IMR-90 (cell line): Measurements from ENCODE around the gene PCBP3. TPM values are rescaled to one million over a fixed set of nuclear protein-coding genes. Genes with fewer than 3 reads are reported as not detected.

Experiments used
- ATAC-seq: fragments of 200-7000 bp; cut with Tn5 transposase; 2 replicates; pipeline ENCODE4 v1.9.1; 2020; ENCODE audit warnings: low read depth, mild to moderate bottlenecking, moderate library complexity
- BruUV-seq: library from RNA; stranded (reverse); fragments of 400-500 nt; replicated peaks from 2 replicates; lab custom pipeline; 2021; lab: Mats Ljungman, UMichigan
- CTCF ChIA-PET: fragments of 300-600 bp; formaldehyde crosslinking; extraction: SDS; loops from one replicate; lab custom pipeline; 2021; ENCODE audit warnings: antibody characterized with exemption; lab: Yijun Ruan, JAX
- POLR2A ChIA-PET: fragments of 300-600 bp; sonication (Branson Sonifier 250); formaldehyde crosslinking; loops from one replicate; lab custom pipeline; 2022; ENCODE audit warnings: antibody characterized with exemption; ENCODE audit not compliant: unreplicated experiment; lab: Charles Lee
- DNase-seq: peaks from one replicate; pipeline ENCODE4 v3.0.0; 2013
- H2AFZ ChIP-seq: replicated peaks from 2 replicates; pipeline ENCODE3; 2013; ENCODE audit warnings: low read length, mild to moderate bottlenecking; ENCODE audit not compliant: poor library complexity
- H2AK5ac ChIP-seq: 2 replicates; pipeline ENCODE4 v1.6.1; 2013; ENCODE audit warnings: low read depth, low read length, inconsistent platforms
- H2AK9ac ChIP-seq: replicated peaks from 2 replicates; pipeline ENCODE3; 2013; ENCODE audit warnings: mild to moderate bottlenecking, low read depth, low read length, moderate library complexity; ENCODE audit not compliant: poor library complexity
- H2BK120ac ChIP-seq: 2 replicates; pipeline ENCODE4 v1.6.1; 2013; ENCODE audit warnings: low read depth, low read length, inconsistent platforms
- H2BK15ac ChIP-seq: 3 replicates; pipeline ENCODE4 v1.6.1; 2013; ENCODE audit warnings: low read depth, low read length, inconsistent platforms
- H2BK20ac ChIP-seq: 2 replicates; pipeline ENCODE4 v1.6.1; 2013; ENCODE audit warnings: low read depth, mild to moderate bottlenecking, inconsistent platforms, low read length, moderate library complexity
- H2BK5ac ChIP-seq: 2 replicates; pipeline ENCODE4 v1.6.1; 2013; ENCODE audit warnings: mild to moderate bottlenecking, low read depth, low read length, inconsistent platforms; ENCODE audit not compliant: poor library complexity, severe bottlenecking
- H3K14ac ChIP-seq: replicated peaks from 2 replicates; pipeline ENCODE4 v1.6.1; 2013; ENCODE audit warnings: low read depth, low read length, inconsistent platforms
- H3K18ac ChIP-seq: 2 replicates; pipeline ENCODE4 v1.6.1; 2013; ENCODE audit warnings: low read depth, low read length, control low read depth
- H3K23ac ChIP-seq: 2 replicates; pipeline ENCODE4 v1.6.1; 2013; ENCODE audit warnings: low read depth, low read length, inconsistent platforms
- H3K27ac ChIP-seq: 2 replicates; pipeline ENCODE4 v1.5.1; 2013; ENCODE audit warnings: mild to moderate bottlenecking, control low read depth, low read length; ENCODE audit not compliant: insufficient read depth
- H3K27me3 ChIP-seq: 2 replicates; pipeline ENCODE4 v1.6.1; 2013; ENCODE audit warnings: low read length; ENCODE audit not compliant: control insufficient read depth, insufficient read depth
- H3K36me3 ChIP-seq: 2 replicates; pipeline ENCODE4 v1.6.1; 2013; ENCODE audit warnings: low read length, mixed read lengths; ENCODE audit not compliant: control insufficient read depth, insufficient read depth
- H3K4ac ChIP-seq: 2 replicates; pipeline ENCODE4 v1.6.1; 2013; ENCODE audit warnings: low read depth, low read length, inconsistent platforms
- H3K4me1 ChIP-seq: 2 replicates; pipeline ENCODE4 v1.6.1; 2013; ENCODE audit warnings: low read length, mixed read lengths; ENCODE audit not compliant: control insufficient read depth, insufficient read depth
- H3K4me2 ChIP-seq: 2 replicates; pipeline ENCODE4 v1.6.1; 2013; ENCODE audit warnings: low read depth, mild to moderate bottlenecking, control low read depth, low read length, moderate library complexity
- H3K4me3 ChIP-seq: 2 replicates; pipeline ENCODE4 v1.5.1; 2013; ENCODE audit warnings: low read depth, mild to moderate bottlenecking, control low read depth, low read length, moderate library complexity; ENCODE audit not compliant: insufficient read depth
- H3K56ac ChIP-seq: 2 replicates; pipeline ENCODE4 v1.6.1; 2013; ENCODE audit warnings: low read length, inconsistent platforms; ENCODE audit not compliant: insufficient read depth; ENCODE audit errors: extremely low read depth
- H3K79me1 ChIP-seq, 2 experiments: 2 replicates each; pipeline ENCODE4 v1.6.1; 2013; ENCODE audit warnings: low read length in 2 of 2, inconsistent platforms in 1 of 2, low read depth in 1 of 2
- H3K9ac ChIP-seq: 2 replicates; pipeline ENCODE4 v1.6.1; 2013; ENCODE audit warnings: low read depth, low read length, control low read depth
- H3K9me1 ChIP-seq: 2 replicates; pipeline ENCODE4 v1.6.1; 2013; ENCODE audit warnings: low read length, inconsistent platforms; ENCODE audit not compliant: insufficient read depth
- H3K9me3 ChIP-seq: 2 replicates; pipeline ENCODE4 v1.6.1; 2013; ENCODE audit warnings: low read length; ENCODE audit not compliant: control insufficient read depth, insufficient read depth
- H4K20me1 ChIP-seq: 2 replicates; pipeline ENCODE4 v1.6.1; 2013; ENCODE audit warnings: low read length, inconsistent platforms; ENCODE audit not compliant: insufficient read depth
- H4K5ac ChIP-seq: 2 replicates; pipeline ENCODE4 v1.6.1; 2013; ENCODE audit warnings: mild to moderate bottlenecking, low read depth, low read length, control low read depth
- H4K8ac ChIP-seq, 2 experiments: 2 replicates each; pipeline ENCODE4 v1.6.1; 2013; ENCODE audit warnings: low read depth in 2 of 2, low read length in 2 of 2, control low read depth in 1 of 2, inconsistent platforms in 1 of 2
- H4K91ac ChIP-seq: 2 replicates; pipeline ENCODE4 v1.6.1; 2013; ENCODE audit warnings: low read depth, low read length, inconsistent platforms; ENCODE audit not compliant: insufficient read depth
- BHLHE40 ChIP-seq: fragments of 150-350 bp; IDR thresholded peaks from 2 replicates; pipeline ENCODE4 v1.6.1; 2016; ENCODE audit warnings: mild to moderate bottlenecking, low read depth, low read length
- CEBPB ChIP-seq: IDR thresholded peaks from 2 replicates; pipeline ENCODE4 v1.6.1; 2012; ENCODE audit warnings: low read depth, low read length, improper control_type of control experiment
- CHD1 ChIP-seq: IDR thresholded peaks from 2 replicates; pipeline ENCODE4 v1.6.1; 2012; ENCODE audit warnings: low read depth, low read length, improper control_type of control experiment
- FOS ChIP-seq: fragments of 150-350 bp; IDR thresholded peaks from 2 replicates; pipeline ENCODE4 v1.6.1; 2016; ENCODE audit warnings: low read depth, low read length
- MAFK ChIP-seq: IDR thresholded peaks from 2 replicates; pipeline ENCODE4 v1.6.1; 2012; ENCODE audit warnings: low read depth, low read length, improper control_type of control experiment
- MAZ ChIP-seq: IDR thresholded peaks from 2 replicates; pipeline ENCODE4 v1.6.1; 2012; ENCODE audit warnings: low read depth, mild to moderate bottlenecking, low read length, improper control_type of control experiment, moderate library complexity, borderline replicate concordance
- MXI1 ChIP-seq: IDR thresholded peaks from 2 replicates; pipeline ENCODE4 v1.6.1; 2012; ENCODE audit warnings: low read depth, mild to moderate bottlenecking, low read length, moderate library complexity, borderline replicate concordance
- NFE2L2 ChIP-seq: fragments of 150-350 bp; IDR thresholded peaks from 2 replicates; pipeline ENCODE4 v1.6.1; 2016; ENCODE audit warnings: low read depth, mild to moderate bottlenecking, low read length
- POLR2A ChIP-seq: IDR thresholded peaks from 2 replicates; pipeline ENCODE4 v1.6.1; 2012; ENCODE audit warnings: mild to moderate bottlenecking, low read depth, low read length
- RAD21 ChIP-seq: IDR thresholded peaks from 2 replicates; pipeline ENCODE4 v1.6.1; 2012; ENCODE audit warnings: low read length, improper control_type of control experiment
- RCOR1 ChIP-seq: IDR thresholded peaks from 2 replicates; pipeline ENCODE4 v1.6.1; 2012; ENCODE audit warnings: mild to moderate bottlenecking, low read length, improper control_type of control experiment; ENCODE audit not compliant: insufficient replicate concordance
- RFX5 ChIP-seq: IDR thresholded peaks from 2 replicates; pipeline ENCODE4 v1.8.0; 2012; ENCODE audit warnings: low read depth, mild to moderate bottlenecking, low read length, moderate library complexity
- SMC3 ChIP-seq: fragments of 150-350 bp; IDR thresholded peaks from 2 replicates; pipeline ENCODE4 v1.6.1; 2016; ENCODE audit warnings: low read depth, mild to moderate bottlenecking, antibody characterized with exemption, low read length, moderate library complexity
- WGBS, 2 experiments: methylation state at CpG; one replicate each; pipeline versions ENCODE4 v1.1.5 to v1.1.7; 2013; ENCODE audit warnings: missing lambda C conversion rate in 2 of 2; ENCODE audit not compliant: insufficient read length in 1 of 2; ENCODE audit errors: extremely low coverage in 2 of 2; 5-methylcytosine and 5-hydroxymethylcytosine counted together
- dilution Hi-C: fragments of 300-500 bp; cut with HindIII; formaldehyde crosslinking; loops from one replicate; pipeline ENCODE4 v1.14.3; 2018; ENCODE audit warnings: low sequenced_read_pairs; ENCODE audit not compliant: unreplicated experiment
- in situ Hi-C: fragments of 300-500 bp; cut with MboI; formaldehyde crosslinking; loops from 3 replicates; pipeline ENCODE4 v1.14.3; 2019; ENCODE audit warnings: low sequenced_read_pairs, inconsistent platforms, mixed read lengths
- intact Hi-C: fragments of 100-400 bp; cut with micrococcal nuclease; formaldehyde crosslinking; loops from 2 replicates; pipeline ENCODE4 v1.10.0; 2022
- polyA plus RNA-seq, 3 experiments: library from polyadenylated mRNA; depleted of rRNA; stranded (reverse); fragments of >200 nt; gene quantifications; 2 replicates each; pipeline ENCODE4 v1.2.3, GENCODE V29; 2012; ENCODE audit warnings: low replicate concordance in 1 of 3
- total RNA-seq: library from RNA; depleted of rRNA; stranded (reverse); fragments of >200 nt; gene quantifications from 2 replicates; pipeline ENCODE4 v1.2.3, GENCODE V29; 2012
- TF ChIP-seq, protein P1 (sequence below): conservative IDR thresholded peaks from 2 replicates; pipeline ENCODE4 v1.5.1; 2012; ENCODE audit warnings: mild to moderate bottlenecking, low read depth, low read length, improper control_type of control experiment
- TF ChIP-seq, protein P2 (sequence below): fragments of 150-350 bp; IDR thresholded peaks from 2 replicates; pipeline ENCODE4 v1.6.1; 2017; ENCODE audit warnings: mild to moderate bottlenecking, antibody characterized with exemption, low read length, low read depth
- TF ChIP-seq, protein P3 (sequence below): fragments of 150-350 bp; IDR thresholded peaks from 2 replicates; pipeline ENCODE4 v1.6.1; 2016; ENCODE audit warnings: low read depth, mild to moderate bottlenecking, low read length, moderate library complexity, borderline replicate concordance

Gene PCBP3
- total and polyA plus RNA-seq, 2 of the 4 experiments (the other 2 are of a cell fraction): 2.9 to 3.9 TPM

DNA sequence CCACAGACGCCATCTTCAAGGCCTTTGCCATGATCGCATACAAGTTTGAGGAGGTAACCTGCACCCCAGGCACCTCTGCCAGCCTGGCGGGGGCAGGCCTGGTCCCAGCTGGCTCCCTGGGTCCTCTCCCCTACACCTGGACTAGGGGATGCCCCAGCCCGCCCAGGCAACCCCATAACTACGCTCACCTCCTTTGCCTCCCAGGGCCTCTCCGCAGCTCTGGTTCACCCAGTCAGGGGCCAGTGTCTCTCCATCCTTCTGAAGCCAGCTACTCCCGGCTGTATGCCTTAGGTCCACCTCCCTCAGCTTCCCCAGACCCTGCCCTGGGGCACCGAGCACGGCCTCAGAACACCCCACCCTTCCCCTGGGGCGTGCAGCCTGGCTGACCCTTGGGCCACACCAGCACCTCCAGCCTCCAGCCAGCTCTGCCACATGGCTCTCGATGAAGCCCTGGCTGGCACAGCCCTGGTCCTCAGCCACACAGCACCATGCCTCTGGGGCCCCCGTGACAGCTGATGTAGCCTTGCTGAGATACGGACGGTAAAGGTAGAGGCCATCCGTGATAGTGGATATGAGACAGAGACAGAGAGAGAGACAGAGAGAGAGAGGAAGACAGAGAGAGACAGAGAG, 257.7 kb downstream of the PCBP3 start:
- CTCF ChIA-PET: no interaction called here
- no peaks in the 10 kb centered on the region; the same call in 1 of the 2 replicates for H3K27me3 ChIP-seq

More for the DNA sequence above, 257.7 kb downstream of the PCBP3 start:
- Histone ChIP-seq H3K4me2 (no peak overlapping the region), H2BK5ac (no peak overlapping the region), H3K36me3 (peaks cover 6% of the 10 kb centered on the region; the same call in 1 of the 2 replicates), H2AK9ac (no peak overlapping the region), H3K9me3 (no peaks in the 10 kb centered on the region), H2BK120ac (no peak overlapping the region), H3K14ac (no peak overlapping the region), H2BK15ac (no peak overlapping the region), H3K79me1 (no peaks in the 10 kb centered on the region), H3K4ac (no peak overlapping the region), H2BK20ac (no peak overlapping the region), H3K9ac (no peak overlapping the region), H4K8ac (no peak overlapping the region), H2AFZ (peak overlapping the region; percentile 44), H3K23ac (no peak overlapping the region), H4K20me1 (no peaks in the 10 kb centered on the region; the same call in 1 of the 2 replicates), H3K18ac (no peak overlapping the region), H3K27ac (no peak overlapping the region), H3K4me3 (no peak overlapping the region), H3K56ac (no peak overlapping the region), H3K4me1 (no peaks in the 10 kb centered on the region), H2AK5ac (no peak overlapping the region), H4K5ac (no peak overlapping the region), H3K9me1 (no peaks in the 10 kb centered on the region), H4K91ac (no peak overlapping the region)
- no peak for DNase-seq
- ATAC-seq: no peak
- in situ Hi-C loops (no loop called here), dilution Hi-C loops (no loop called here), intact Hi-C loops (no loop called here)
- POLR2A ChIA-PET: no interaction called here
- no peak for TF ChIP-seq MAZ
- TF ChIP-seq RCOR1: no peak
- no peak for TF ChIP-seq NFE2L2
- TF ChIP-seq, protein P1, sequence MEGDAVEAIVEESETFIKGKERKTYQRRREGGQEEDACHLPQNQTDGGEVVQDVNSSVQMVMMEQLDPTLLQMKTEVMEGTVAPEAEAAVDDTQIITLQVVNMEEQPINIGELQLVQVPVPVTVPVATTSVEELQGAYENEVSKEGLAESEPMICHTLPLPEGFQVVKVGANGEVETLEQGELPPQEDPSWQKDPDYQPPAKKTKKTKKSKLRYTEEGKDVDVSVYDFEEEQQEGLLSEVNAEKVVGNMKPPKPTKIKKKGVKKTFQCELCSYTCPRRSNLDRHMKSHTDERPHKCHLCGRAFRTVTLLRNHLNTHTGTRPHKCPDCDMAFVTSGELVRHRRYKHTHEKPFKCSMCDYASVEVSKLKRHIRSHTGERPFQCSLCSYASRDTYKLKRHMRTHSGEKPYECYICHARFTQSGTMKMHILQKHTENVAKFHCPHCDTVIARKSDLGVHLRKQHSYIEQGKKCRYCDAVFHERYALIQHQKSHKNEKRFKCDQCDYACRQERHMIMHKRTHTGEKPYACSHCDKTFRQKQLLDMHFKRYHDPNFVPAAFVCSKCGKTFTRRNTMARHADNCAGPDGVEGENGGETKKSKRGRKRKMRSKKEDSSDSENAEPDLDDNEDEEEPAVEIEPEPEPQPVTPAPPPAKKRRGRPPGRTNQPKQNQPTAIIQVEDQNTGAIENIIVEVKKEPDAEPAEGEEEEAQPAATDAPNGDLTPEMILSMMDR: no peak
- TF ChIP-seq MAFK: no peak
- TF ChIP-seq CEBPB: no peak
- TF ChIP-seq CHD1: no peak
- TF ChIP-seq, protein P2, sequence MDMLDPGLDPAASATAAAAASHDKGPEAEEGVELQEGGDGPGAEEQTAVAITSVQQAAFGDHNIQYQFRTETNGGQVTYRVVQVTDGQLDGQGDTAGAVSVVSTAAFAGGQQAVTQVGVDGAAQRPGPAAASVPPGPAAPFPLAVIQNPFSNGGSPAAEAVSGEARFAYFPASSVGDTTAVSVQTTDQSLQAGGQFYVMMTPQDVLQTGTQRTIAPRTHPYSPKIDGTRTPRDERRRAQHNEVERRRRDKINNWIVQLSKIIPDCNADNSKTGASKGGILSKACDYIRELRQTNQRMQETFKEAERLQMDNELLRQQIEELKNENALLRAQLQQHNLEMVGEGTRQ: no peak
- no peak for TF ChIP-seq POLR2A
- TF ChIP-seq RFX5: no peak
- TF ChIP-seq, protein P3, sequence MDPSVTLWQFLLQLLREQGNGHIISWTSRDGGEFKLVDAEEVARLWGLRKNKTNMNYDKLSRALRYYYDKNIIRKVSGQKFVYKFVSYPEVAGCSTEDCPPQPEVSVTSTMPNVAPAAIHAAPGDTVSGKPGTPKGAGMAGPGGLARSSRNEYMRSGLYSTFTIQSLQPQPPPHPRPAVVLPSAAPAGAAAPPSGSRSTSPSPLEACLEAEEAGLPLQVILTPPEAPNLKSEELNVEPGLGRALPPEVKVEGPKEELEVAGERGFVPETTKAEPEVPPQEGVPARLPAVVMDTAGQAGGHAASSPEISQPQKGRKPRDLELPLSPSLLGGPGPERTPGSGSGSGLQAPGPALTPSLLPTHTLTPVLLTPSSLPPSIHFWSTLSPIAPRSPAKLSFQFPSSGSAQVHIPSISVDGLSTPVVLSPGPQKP: no peak
- no peak for TF ChIP-seq BHLHE40
- no peak for TF ChIP-seq FOS
- TF ChIP-seq RAD21: no peak
- TF ChIP-seq SMC3: no peak
- TF ChIP-seq MXI1: no peak
- 86% methylated on average over 9 of the region's 15 CpGs; no CpG with 5 or more reads in 1 of the 2 experiments for WGBS, 2 experiments
- BruUV-seq: no TSS peak
